Retinal pigment epithelial cell (primary cell): ENCODE data around the gene LDLRAD3.

Experiments used
- DNase-seq: peaks from one replicate; pipeline ENCODE4 v3.0.0-alpha.2; 2010; ENCODE audit warnings: low read depth
- H3K4me3 ChIP-seq: 2 replicates; pipeline ENCODE4 v1.5.1; 2011; ENCODE audit warnings: mild to moderate bottlenecking, low read length, control low read depth, moderate library complexity
- TF ChIP-seq, protein P1 (sequence below): conservative IDR thresholded peaks from 2 replicates; pipeline ENCODE4 v1.5.1; 2011; ENCODE audit warnings: low read depth, low read length, control low read depth, inconsistent platforms

The LDLRAD3 gene

DNA sequence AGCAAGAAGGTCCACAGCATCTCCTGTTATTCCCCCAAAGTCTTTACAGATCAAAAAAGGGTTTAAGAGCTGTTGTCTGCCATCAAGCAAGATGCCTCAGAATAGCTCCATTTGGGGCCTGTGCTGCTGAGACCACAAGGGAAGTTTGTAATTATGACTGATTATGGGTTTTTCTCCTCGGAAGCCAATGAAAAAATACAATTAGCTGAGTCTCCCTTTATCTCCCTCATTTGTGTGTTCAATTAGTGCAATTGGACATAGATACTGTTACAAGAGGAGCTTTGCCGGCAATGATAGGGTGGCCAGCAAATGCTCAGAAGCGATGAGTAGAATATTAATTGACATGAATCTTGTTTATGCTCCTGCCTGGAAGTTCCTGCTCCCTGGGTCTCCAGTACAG is 261.7 kb downstream of the LDLRAD3 start:
- no peak for DNase-seq
- no peak overlapping the region for H3K4me3 ChIP-seq
- TF ChIP-seq, protein P1, sequence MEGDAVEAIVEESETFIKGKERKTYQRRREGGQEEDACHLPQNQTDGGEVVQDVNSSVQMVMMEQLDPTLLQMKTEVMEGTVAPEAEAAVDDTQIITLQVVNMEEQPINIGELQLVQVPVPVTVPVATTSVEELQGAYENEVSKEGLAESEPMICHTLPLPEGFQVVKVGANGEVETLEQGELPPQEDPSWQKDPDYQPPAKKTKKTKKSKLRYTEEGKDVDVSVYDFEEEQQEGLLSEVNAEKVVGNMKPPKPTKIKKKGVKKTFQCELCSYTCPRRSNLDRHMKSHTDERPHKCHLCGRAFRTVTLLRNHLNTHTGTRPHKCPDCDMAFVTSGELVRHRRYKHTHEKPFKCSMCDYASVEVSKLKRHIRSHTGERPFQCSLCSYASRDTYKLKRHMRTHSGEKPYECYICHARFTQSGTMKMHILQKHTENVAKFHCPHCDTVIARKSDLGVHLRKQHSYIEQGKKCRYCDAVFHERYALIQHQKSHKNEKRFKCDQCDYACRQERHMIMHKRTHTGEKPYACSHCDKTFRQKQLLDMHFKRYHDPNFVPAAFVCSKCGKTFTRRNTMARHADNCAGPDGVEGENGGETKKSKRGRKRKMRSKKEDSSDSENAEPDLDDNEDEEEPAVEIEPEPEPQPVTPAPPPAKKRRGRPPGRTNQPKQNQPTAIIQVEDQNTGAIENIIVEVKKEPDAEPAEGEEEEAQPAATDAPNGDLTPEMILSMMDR, result no peak

- no peak for DNase-seq
- no peak overlapping the region for H3K4me3 ChIP-seq
- TF ChIP-seq, protein P1, result no peak
Measured at GRCh38 chr11:36210529-36210928, 266.7 kb downstream of the LDLRAD3 start.

- DNase-seq, result no peak
- H3K4me3 ChIP-seq, result no peak overlapping the region
- TF ChIP-seq, protein P1, result no peak
Measured at GRCh38 chr11:36211761-36212430, 268.0 kb downstream of the LDLRAD3 start.

DNA sequence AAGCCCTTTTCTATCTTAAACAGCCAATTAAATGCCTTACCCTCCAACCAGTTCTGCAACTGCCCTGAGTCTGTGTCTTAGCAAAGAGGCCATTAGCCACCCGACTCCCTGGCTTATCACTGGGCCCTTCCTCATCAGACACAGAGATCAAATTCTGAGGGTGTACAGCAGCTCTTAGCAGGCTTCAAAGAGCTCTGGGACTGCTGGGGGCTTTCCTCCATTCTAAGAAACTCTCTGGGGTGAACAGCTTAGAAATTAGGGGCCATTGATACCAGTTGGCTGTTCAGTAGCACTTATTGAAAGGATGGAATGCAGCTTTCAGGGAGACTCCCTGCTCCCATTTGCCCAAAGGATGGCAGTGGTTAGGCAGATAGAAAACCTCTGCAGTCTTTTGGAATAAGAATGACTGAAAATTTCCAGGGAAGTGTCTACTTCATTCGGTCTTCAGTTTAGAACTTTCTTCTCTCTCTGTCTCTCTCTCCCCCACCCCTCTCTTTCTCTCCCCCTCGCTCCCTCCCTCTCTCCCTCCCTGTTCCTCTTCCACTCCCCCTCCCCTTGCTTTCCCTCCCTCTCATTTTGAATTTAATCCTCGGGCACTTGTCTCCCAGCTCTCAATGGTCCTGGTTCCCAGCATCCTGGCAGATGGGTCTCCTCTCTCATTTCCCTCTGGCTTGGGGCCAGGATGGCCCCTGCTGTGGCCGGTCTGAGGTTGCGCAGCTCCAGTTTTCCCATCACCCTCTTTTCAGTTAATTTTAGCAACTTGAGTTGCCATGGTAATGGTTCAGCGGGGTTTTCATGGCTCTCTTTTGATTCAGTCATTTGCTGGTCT is 268.9 kb downstream of the LDLRAD3 start:
- DNase-seq, result no peak
- TF ChIP-seq, protein P1, result no peak
- H3K4me3 ChIP-seq, result no peak overlapping the region

DNA sequence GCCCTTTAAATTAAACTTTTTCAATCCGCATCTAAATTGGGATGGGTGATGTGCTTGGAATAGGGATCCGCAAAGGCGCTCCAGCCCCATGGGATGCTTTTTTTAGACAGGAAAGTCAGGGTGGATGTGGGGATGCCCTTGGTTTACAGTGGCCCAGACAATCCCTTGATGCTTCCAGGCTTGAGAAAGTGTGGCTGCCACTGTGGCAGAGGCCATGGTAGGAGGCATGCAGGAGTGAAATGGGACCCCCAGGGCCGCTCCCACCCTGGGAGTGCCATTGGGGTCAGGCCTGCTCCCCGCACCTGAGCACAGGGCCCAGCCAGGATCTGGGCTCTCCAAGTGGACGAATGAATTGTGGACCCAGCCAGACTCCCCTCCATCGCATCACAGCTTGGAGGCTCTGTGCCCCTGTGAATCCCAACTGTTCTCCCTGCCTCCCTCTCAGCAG is 269.6 kb downstream of the LDLRAD3 start:
- TF ChIP-seq, protein P1, result no peak
- H3K4me3 ChIP-seq, result no peak overlapping the region
- no peak for DNase-seq

- H3K4me3 ChIP-seq, result no peak overlapping the region
- TF ChIP-seq, protein P1, result no peak
- no peak for DNase-seq
Measured at GRCh38 chr11:36214480-36214879, 270.6 kb downstream of the LDLRAD3 start.
